Pons (tissue), 1 donor: Measurements from ENCODE around the gene LAMC3.

ENCODE experiments used
- DNase-seq: peaks from one replicate; pipeline ENCODE4 v3.0.0-alpha.2; 2016; ENCODE audit warnings: low spot score

LAMC3 gene

DNA sequence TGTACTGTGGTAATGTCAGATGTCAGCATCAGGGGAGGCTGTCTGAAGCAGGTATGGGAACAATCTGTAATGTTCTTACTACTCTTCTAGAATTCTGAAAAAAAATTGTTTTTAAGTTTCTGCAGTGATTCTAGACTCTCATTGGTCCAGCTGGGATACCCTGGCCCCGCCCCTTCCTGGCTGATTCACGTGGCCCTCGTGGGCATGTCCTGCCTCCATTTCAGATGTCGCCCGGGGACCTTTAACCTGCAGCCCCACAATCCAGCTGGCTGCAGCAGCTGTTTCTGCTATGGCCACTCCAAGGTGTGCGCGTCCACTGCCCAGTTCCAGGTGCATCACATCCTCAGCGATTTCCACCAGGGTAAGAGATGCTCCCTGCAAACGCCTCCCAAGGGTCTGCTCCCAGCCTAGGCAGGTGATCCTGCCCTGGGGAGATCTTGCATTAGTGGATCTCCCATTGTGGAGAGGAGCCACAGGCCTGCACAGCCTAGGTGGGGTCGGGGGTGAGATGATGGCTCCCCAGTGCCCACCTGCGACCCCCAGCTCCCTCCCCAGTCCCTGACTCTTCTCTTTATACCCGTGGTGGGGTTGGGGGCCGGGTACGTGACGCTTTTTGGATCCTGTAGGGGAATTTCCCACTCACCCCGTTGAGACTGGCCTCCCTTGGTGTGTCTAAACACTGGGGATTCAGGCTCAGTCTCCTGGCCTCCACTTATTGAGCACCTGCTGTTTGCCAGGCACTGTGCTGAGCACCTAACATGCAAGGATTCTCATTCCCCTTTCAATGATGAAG is 36.5 kb downstream of the LAMC3 start:
- DNase-seq, result no peak

DNA sequence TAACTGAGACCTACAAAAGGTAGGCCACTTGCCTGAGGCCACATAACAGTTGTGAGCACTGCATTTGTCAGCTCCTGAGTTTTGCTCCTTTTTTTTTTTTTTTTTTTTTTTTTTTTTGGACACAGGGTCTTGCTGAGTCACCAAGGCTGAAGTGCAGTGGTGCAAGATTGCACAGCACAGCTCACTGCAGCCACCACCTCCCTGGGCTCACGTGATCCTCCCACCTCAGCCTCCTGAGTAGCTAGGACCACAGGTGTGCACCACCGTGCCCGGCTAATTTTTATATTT is 37.1 kb downstream of the LAMC3 start:
- no peak for DNase-seq

DNA sequence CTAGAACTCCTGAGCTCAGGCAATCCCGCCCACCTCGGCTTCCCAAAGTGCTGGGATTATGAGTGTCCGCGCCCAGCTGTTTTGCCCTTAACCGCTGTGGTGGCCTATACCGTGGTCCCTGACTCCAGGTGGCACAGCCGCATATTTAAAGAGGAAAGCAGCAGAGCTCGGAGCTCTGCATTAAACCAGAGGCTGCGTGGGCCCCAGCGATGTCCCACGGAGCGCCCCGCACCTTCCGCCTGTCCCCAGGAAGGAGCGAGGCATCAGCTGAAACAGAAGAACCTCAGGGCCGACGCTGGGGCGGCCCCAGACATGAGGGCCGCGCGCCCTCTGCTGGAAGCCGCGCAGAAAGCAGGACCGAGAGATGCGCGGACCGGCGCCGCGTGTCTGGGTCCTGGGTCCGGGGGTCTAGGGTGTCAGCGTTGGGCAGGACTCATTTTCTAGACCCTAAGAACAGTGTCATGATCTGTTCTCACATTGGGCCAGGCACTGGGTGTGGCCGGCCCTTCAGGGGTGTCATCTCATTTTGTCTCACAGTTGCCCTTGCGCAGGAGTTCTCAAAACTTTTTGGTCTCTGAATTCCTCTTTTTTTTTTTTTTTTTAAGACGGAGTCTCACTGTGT is 37.7 kb downstream of the LAMC3 start:
- DNase-seq, result peak; percentile 60

DNA sequence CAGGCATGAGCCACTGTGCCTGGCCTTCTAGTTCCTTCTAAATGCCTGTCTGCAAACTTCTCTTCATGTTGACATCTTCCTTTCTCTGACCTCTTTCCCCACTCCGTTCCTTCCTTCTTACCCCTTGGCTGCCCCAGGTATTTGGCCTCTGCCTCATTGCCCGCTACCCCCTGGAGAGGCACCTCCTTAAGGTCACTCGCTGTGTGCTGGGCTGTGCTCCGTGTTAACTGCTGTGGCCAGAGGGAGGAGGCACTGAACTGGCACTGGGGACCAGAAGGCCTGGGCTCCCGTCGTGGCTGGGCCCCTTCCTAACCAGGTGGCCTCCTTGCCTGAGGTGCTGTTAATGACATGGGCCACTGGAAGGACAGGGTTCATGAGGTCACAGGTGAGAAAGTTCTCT is 39.4 kb downstream of the LAMC3 start:
- no peak for DNase-seq

DNA sequence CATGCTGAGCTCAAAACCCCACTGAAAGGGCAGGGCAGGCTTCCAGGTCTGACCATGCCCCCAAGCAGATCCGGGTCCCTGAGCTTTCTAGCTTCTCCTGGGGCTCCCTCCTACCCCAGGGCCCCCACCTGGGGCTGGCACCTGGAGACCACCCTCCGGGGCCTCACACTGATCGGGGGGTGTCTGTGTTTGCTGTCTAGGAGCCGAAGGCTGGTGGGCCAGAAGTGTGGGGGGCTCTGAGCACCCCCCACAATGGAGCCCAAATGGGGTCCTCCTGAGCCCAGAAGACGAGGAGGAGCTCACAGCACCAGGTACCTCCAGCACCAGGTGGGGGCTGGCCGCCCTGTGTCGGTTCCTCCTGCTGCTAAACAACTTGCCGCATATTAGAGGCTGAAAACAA is 39.8 kb downstream of the LAMC3 start:
- no peak for DNase-seq

DNA sequence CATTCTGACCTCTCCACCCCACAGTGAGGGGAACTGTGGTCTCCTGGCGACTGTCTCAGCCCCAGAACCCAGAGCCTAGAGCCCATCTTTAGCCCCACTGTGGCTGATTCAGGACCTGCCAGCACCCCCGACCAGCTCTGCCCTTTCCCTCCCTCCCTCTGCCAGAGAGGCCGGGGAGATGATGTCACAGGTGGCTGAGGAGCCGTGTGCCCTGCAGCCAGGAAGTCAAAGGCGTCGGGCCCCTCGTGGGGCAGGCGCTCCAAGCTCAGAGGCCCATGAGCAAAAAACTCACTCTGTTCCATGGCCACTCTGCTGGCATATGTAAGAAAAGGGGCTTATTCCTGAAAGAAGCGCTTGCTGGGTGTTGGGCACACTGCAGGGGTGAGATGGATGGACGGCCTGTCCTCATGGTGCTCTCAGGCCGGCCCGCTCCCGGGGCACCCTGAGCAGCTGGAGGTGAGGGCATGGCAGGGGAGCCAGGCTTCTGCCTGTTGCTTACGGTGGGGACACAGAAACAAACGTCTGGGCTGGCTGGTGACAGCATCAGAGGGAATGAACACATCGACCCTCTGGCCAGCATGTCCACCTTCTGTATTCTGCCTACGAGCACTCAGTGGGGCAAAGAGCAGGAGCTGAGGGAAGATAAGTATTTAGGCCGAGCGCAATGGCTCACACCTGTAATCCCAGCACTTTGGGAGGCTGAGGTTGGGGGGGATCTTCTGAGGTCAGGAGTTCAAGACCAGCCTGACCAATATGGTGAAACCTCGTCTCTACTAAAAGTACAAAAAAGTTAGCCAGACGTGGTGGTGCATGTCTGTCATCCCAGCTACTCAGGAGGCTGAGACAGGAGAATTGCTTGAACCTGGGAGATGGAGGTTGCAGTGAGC is 41.1 kb downstream of the LAMC3 start:
- DNase-seq, result no peak

DNA sequence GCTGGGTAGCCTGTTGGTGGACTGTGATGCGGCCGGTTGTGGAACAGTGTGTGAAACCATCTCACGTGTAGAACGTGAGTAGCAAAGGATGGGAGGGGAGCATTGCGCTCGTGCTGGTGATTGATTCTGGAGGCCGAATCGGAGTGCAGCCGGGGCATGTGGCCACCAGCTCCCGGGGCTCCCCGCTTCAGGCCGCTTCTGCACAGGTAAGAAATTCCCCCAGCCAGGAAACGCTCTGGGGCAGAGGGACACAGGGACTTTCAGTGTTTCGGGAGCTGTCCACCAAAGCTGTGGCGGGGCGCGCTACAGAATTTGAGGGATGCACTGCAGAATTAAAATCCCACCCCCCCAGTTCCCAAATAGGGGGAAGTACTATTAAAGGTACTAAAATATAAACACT is 41.9 kb downstream of the LAMC3 start:
- DNase-seq, result no peak

DNA sequence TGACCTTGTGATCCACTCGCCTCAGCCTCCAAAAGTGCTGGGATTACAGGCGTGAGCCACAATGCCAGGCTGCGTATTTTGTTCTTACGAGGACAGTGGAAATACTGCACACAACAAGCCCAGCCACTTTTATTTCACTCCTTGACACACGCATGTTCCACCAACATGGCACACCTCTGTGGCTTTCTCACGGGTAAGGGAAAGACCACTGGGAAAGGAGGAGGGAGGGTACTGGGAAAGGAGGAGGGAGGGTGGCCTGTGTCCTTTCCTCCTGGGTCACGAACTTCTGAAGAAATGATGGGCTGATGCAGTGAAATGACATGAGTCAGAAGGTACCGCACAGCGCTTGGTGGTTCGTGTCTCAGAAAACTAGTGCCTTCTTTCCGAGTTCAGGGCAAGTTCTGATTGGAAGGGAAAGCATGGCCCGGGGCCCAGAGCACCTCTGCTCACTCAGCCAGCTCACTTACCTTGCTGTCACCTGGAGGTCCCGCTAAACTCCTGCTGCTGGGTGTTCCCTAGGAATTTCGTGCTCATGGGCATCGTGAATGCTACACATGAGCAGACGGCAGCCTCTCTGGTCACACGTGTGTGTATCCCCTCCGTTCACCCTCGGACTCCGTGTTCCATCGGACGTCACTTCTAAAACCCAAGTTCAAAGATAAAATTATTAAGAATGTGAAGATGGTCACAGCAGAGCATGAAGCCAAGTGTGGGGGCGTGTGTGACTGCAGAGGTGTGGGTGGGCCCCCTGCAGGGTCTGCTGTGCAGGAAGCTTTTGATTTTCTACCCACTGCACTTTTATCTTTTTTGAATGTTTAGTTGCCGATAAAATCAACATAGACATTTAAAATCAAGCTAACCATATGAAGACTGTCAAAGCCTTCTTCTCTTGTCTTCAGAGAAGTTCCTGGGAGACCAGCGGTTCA is 42.9 kb downstream of the LAMC3 start:
- DNase-seq, result no peak

DNA sequence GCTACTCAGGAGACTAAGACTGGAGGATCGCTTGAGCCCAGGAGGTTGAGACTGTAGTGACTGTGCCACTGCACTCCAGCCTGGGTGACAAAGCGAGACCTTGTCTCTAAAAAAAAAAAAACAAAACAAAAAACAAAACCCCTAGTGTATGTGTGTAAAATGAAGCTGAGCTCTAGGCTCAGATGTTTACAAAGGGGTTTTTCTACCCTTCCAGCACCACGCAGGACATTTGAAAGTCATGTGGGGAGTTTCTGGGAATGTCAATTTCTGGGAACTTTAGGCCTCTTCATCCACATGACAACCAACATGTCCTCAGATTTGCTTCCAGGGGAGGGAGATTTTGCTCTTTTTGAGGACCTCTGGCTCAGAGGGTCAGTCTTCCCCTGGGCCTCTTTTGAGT is 44.9 kb downstream of the LAMC3 start:
- peak; percentile 95 for DNase-seq

DNA sequence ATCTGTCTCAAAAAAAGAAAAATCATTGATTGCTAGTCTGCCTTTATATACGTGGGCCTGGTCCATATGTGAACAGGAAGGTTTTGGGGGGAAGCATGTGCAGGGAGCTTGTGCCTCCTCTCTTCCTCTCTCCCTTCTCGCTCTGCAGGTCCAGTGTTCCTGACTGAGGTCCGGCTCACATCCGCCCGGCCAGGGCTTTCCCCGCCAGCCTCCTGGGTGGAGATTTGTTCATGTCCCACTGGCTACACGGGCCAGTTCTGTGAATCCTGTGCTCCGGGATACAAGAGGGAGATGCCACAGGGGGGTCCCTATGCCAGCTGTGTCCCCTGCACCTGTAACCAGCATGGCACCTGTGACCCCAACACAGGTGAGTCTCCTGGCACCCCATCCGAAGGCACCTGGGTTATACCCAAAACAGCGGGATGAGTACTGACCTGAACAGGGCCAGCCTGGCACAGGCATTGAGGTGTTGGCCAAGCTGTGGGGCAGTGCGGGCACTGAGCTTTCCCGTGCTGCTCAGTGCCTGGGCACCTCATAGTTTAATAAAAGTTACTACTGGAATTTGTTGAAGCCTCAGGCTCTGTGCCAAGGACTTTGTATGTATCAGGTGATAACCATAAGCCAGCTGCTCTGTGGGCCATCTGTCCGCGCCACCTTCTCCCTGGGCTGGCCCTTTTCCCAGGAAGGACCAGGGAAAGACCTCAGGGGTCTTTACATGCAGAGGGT is 48.0 kb downstream of the LAMC3 start:
- no peak for DNase-seq

DNA sequence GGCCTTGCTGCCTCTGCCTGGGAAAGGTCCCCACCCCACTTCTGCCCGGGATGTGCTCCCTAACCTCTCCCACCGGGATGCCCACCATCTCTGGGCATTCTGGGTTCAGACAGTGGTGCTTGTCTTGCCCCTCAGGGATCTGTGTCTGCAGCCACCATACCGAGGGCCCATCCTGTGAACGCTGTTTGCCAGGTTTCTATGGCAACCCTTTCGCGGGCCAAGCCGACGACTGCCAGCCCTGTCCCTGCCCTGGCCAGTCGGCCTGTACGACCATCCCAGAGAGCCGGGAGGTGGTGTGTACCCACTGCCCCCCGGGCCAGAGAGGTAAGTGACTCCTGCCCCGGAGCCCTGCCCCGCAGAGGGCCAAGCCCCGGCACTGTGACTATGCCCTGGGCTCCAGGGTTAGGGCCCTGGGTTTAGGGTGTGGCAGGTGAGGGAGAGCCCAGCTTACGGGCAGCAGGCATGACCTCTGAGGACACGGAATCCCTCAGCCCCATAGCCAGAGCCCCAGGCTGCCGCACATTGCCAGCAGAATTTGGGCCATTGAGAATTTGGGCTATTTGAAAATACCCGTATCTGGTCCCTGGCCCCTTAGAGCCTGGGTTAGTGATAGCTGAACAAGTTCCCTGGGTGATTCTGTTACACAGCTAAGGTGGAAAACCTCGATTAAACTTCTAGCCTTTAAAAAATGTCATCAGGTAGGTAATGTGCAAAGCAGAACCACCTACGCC is 52.1 kb downstream of the LAMC3 start:
- no peak for DNase-seq

DNA sequence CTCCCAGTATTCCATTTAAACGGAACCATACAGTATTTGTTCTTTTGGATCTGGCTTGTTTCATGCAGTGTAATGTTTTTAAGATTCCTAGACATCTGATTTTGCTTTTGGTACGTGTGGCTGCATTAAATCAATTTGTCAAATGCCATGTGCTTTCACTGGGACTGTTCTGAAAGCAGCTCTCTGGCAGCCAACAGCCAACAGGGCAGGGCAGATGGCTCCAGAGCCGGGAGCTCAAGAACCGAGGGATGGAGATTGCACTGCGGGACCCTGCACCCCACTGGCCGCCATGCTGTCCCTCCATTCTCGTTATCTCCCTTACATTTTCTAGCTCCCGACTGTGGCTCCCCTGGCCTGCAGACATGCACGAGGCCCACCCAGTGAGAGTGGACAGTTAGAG is 54.0 kb downstream of the LAMC3 start:
- DNase-seq, result no peak

DNA sequence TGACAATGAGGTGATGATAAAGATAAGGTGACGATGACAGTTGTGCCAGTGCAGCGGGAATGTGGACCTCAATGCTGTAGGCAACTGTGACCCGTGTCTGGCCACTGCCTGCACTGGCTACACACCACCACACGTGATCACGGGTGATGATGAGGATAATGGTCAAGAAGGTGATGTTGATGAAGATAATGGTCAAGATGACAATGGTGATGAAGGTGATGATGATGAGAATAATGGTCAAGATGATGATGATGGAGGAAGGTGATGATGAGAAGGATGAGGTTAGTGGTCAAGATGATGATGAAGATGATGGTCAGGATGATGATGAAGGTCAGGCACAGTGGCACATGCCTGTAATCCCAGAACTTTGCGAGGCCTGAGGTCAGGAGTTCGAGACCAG is 56.6 kb downstream of the LAMC3 start:
- DNase-seq, result no peak

DNA sequence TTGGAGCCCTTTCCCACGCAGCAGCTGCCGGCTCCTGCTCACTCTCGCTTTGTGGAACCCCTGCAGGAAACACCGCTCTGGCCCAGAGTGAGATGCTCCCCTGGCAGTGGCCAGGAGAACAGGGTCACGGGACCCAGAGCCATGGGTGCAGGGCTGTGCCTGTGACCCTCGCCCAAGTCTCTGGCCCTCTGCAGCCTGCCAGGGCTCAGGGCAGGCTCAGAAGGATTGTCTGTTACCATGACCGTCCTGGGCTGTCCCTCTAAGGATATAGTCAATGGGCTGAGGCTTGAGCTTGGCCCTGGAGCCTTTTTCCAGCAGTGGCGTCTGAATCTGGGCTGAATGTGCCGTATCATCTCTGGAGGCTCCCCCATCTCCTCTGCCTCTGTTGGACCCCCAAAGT is 58.7 kb downstream of the LAMC3 start:
- DNase-seq, result no peak

DNA sequence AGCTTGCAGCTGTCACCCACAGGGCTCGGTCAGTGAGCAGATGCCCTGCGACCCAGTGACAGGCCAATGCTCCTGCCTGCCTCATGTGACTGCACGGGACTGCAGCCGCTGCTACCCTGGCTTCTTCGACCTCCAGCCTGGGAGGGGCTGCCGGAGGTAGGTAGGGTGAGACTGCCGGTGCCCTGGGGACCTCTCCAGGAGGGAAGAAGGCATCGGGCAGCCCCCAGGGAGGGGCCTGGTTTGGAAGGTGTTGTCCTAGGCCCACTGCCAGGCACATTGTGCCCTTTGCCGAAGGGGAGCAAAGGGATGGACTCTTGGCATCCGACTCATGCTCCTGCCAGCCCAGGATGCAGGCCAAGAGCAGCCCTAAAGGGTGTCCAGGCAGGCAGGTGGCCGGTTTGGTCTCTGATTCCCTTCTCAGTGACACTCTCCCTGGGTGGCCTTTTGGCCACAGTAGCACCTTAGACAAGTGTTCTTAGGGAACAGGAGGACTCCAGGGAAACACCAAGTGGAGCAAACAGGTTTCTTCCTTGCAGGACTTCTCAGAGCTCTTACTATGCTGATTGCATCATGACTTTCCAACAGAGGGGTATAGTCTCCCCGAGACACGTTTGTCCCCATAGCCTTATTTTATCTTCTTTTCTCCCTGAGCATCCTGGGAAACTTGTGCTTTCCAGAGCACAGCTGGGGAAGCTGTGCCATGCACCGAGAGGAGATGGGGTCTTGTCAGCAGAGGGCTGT is 59.3 kb downstream of the LAMC3 start:
- DNase-seq, result no peak

DNA sequence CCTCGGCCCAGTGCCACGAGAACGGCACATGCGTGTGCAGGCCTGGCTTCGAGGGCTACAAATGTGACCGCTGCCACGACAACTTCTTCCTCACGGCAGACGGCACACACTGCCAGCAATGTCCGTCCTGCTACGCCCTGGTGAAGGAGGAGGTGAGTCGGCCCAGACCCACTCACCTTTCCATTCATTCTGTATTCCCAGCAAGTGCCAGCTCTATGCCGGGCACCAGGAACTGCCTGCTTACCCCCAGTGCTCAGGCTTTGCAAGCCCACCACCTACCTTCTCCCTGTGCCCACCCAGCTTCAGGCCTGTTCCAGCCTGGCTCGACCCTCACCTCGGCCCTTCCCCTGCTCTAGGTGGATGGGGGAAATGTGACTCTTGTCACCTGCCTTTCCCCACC is 60.7 kb downstream of the LAMC3 start:
- no peak for DNase-seq

DNA sequence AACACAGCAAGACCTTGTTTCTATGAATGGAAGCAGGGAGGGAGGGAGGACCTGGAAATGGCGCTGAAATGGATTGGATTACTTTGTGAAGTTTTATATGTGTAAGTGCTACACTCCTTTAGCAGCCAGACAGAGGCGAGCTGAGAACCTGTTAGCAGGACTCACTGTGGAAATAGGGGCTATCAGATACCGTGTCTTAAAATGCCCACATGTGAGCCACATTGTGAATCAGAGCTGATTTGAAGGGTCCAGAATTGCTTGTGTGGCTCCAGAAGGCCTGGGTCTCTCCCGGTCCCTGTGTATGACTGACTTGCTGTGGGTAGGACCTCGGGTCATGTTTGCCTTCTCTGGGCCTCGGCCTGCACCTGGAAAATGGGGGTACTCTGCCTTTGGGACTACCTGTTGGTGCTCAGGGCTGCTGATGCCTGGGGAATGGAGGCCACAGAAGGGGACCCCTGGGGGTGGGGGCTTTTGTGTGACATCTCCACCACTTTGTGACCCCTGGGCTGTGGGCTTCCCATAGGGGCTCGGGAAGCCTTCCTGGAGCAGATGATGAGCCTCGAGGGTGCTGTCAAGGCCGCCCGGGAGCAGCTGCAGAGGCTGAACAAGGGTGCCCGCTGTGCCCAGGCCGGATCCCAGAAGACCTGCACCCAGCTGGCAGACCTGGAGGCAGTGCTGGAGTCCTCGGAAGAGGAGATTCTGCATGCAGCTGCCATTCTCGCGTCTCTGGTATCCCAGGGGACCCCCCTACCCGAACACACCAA is 63.3 kb downstream of the LAMC3 start:
- no peak for DNase-seq

DNA sequence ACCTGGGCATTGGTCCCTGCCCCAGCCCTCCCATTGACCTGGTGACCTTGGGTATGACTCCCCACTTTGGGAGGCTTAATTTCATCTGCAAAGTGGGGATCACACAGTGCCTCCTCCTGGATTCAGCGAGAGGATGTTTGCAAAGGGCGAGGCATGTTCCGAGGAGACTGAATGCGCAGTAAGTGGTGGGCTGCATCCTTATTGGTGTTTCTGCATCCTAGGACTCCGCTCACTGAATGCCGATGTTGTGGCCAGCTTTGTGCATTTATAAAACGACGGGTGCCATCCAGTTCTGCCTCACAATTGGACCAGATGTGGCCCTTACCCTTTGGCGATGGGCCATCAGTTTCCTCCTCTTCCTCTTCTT is 63.9 kb downstream of the LAMC3 start:
- no peak for DNase-seq
